Measurements from ENCODE around the gene TMEM273.

DNA sequence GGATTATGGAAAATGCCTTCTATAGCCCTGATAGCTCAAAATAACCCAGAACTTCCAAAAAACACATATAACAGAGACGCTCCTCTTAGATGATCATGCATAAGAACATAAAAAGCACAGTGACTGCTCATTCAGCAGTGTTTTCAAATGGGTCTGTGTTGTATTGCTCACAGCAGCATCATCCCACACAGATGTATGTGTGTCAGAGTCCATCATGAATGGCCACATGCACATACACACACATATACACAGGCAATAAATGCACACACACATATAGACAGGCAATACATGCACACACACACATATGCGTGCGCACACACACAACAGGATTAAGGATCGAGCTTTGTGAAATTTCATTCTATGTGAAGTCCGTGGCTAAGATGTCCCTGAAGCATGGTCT is 26.1 kb downstream of the TMEM273 start:
- no peak for TF ChIP-seq POLR2A (IDR thresholded peaks at IDR 0.05)
- TF ChIP-seq, protein P1, sequence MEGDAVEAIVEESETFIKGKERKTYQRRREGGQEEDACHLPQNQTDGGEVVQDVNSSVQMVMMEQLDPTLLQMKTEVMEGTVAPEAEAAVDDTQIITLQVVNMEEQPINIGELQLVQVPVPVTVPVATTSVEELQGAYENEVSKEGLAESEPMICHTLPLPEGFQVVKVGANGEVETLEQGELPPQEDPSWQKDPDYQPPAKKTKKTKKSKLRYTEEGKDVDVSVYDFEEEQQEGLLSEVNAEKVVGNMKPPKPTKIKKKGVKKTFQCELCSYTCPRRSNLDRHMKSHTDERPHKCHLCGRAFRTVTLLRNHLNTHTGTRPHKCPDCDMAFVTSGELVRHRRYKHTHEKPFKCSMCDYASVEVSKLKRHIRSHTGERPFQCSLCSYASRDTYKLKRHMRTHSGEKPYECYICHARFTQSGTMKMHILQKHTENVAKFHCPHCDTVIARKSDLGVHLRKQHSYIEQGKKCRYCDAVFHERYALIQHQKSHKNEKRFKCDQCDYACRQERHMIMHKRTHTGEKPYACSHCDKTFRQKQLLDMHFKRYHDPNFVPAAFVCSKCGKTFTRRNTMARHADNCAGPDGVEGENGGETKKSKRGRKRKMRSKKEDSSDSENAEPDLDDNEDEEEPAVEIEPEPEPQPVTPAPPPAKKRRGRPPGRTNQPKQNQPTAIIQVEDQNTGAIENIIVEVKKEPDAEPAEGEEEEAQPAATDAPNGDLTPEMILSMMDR (IDR thresholded peaks at IDR 0.05), result no peak
